Measurements from ENCODE around the gene ATMIN. TPM values are rescaled to one million over a fixed set of nuclear protein-coding genes. Genes with fewer than 3 reads are reported as not detected.

ATMIN gene
- total and polyA plus RNA-seq, 4 donors: 6.8 to 17.8 (median 12.3) TPM

DNA sequence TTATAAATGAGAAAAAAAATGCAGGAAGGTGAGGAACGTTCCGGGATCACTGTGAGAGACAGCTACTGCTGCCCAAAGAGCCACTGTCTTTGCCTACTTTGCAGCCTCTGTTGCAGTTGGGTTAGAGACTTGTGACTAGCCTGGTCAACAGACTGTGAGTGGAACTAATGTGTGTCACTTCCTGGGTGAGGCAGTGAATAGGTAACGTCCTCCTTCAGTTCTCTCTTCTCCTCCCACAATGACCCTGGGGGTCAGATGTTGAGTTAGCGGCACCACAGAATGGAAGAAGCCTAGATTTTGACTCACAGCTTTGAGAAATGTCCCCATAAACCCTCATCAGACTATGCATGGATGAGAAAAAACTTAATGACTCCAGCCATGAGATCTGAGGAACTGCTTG is 36.2 kb downstream of the ATMIN start:
- H3K4me3 ChIP-seq (ENCODE audit: low read depth in 1 of 3, low read length in 3 of 3): no peak overlapping the region
- TF ChIP-seq FOXA2 (IDR thresholded peaks at IDR 0.05) (no peak), NR2F2 (IDR thresholded peaks at IDR 0.05) (no peak), YY1 (IDR thresholded peaks at IDR 0.05) (no peak), RAD21 (IDR thresholded peaks at IDR 0.05) (no peak), GABPA (IDR thresholded peaks at IDR 0.05 in 1 of 2, conservative IDR thresholded peaks at IDR 0.05 in 1 of 2) (no peak), FOXA1 (IDR thresholded peaks at IDR 0.05) (no peak), EGR1 (IDR thresholded peaks at IDR 0.05; ENCODE audit: low read depth in 2 of 2) (no peak), TAF1 (conservative IDR thresholded peaks at IDR 0.05) (no peak), SP1 (IDR thresholded peaks at IDR 0.05) (no peak), RXRA (IDR thresholded peaks at IDR 0.05) (no peak), HNF4G (IDR thresholded peaks at IDR 0.05) (no peak), HNF4A (conservative IDR thresholded peaks at IDR 0.05) (no peak), JUND (IDR thresholded peaks at IDR 0.05) (no peak)
- TF ChIP-seq, protein P1, sequence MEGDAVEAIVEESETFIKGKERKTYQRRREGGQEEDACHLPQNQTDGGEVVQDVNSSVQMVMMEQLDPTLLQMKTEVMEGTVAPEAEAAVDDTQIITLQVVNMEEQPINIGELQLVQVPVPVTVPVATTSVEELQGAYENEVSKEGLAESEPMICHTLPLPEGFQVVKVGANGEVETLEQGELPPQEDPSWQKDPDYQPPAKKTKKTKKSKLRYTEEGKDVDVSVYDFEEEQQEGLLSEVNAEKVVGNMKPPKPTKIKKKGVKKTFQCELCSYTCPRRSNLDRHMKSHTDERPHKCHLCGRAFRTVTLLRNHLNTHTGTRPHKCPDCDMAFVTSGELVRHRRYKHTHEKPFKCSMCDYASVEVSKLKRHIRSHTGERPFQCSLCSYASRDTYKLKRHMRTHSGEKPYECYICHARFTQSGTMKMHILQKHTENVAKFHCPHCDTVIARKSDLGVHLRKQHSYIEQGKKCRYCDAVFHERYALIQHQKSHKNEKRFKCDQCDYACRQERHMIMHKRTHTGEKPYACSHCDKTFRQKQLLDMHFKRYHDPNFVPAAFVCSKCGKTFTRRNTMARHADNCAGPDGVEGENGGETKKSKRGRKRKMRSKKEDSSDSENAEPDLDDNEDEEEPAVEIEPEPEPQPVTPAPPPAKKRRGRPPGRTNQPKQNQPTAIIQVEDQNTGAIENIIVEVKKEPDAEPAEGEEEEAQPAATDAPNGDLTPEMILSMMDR (IDR thresholded peaks at IDR 0.05; ENCODE audit: low read depth, low read length, missing input control): no peak
- TF ChIP-seq, protein P2, sequence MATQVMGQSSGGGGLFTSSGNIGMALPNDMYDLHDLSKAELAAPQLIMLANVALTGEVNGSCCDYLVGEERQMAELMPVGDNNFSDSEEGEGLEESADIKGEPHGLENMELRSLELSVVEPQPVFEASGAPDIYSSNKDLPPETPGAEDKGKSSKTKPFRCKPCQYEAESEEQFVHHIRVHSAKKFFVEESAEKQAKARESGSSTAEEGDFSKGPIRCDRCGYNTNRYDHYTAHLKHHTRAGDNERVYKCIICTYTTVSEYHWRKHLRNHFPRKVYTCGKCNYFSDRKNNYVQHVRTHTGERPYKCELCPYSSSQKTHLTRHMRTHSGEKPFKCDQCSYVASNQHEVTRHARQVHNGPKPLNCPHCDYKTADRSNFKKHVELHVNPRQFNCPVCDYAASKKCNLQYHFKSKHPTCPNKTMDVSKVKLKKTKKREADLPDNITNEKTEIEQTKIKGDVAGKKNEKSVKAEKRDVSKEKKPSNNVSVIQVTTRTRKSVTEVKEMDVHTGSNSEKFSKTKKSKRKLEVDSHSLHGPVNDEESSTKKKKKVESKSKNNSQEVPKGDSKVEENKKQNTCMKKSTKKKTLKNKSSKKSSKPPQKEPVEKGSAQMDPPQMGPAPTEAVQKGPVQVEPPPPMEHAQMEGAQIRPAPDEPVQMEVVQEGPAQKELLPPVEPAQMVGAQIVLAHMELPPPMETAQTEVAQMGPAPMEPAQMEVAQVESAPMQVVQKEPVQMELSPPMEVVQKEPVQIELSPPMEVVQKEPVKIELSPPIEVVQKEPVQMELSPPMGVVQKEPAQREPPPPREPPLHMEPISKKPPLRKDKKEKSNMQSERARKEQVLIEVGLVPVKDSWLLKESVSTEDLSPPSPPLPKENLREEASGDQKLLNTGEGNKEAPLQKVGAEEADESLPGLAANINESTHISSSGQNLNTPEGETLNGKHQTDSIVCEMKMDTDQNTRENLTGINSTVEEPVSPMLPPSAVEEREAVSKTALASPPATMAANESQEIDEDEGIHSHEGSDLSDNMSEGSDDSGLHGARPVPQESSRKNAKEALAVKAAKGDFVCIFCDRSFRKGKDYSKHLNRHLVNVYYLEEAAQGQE (IDR thresholded peaks at IDR 0.05): no peak
- TF ChIP-seq, protein P3, sequence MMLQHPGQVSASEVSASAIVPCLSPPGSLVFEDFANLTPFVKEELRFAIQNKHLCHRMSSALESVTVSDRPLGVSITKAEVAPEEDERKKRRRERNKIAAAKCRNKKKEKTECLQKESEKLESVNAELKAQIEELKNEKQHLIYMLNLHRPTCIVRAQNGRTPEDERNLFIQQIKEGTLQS (IDR thresholded peaks at IDR 0.05): no peak
- TF ChIP-seq, protein P4, sequence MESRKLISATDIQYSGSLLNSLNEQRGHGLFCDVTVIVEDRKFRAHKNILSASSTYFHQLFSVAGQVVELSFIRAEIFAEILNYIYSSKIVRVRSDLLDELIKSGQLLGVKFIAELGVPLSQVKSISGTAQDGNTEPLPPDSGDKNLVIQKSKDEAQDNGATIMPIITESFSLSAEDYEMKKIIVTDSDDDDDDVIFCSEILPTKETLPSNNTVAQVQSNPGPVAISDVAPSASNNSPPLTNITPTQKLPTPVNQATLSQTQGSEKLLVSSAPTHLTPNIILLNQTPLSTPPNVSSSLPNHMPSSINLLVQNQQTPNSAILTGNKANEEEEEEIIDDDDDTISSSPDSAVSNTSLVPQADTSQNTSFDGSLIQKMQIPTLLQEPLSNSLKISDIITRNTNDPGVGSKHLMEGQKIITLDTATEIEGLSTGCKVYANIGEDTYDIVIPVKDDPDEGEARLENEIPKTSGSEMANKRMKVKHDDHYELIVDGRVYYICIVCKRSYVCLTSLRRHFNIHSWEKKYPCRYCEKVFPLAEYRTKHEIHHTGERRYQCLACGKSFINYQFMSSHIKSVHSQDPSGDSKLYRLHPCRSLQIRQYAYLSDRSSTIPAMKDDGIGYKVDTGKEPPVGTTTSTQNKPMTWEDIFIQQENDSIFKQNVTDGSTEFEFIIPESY (IDR thresholded peaks at IDR 0.05): no peak
- TF ChIP-seq, protein P5, sequence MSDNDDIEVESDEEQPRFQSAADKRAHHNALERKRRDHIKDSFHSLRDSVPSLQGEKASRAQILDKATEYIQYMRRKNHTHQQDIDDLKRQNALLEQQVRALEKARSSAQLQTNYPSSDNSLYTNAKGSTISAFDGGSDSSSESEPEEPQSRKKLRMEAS (IDR thresholded peaks at IDR 0.05): no peak
- H3K4me1 ChIP-seq (ENCODE audit: control insufficient read depth in 4 of 4, insufficient read depth in 4 of 4, low read length in 3 of 4): peaks cover 0 to 3% (median 1%) of the 10 kb centered on the region in 4 donors
- no peaks in the 10 kb centered on the region for H3K9me3 ChIP-seq (ENCODE audit: control insufficient read depth in 4 of 4, low read length in 3 of 4)
- H3K27ac ChIP-seq (ENCODE audit: low read depth in 1 of 2, low read length in 2 of 2): no peak overlapping the region
- no peak overlapping the region for H3K9ac ChIP-seq (ENCODE audit: low read depth in 1 of 2, low read length in 2 of 2)
- no peak for DNase-seq (ENCODE audit: low spot score)
- H3K36me3 ChIP-seq (ENCODE audit: control insufficient read depth in 4 of 4, insufficient read depth in 3 of 4, low read depth in 1 of 4, low read length in 3 of 4): no peaks in the 10 kb centered on the region
- 90% methylated on average over 4 of the region's 4 CpGs for WGBS
- no peaks in the 10 kb centered on the region for H3K27me3 ChIP-seq (ENCODE audit: control insufficient read depth in 4 of 4, insufficient read depth in 4 of 4, low read length in 3 of 4)

All from liver (tissue), 9 donors.